NCI-H524 treated with DMSO at 0.1 percent for 48 hours (cell line): ENCODE measurements around the gene MST1.

Experiments
- DNase-seq: peaks from one replicate; lab custom pipeline; 2025; lab: John Stamatoyannopoulos, UW

MST1 gene

DNA sequence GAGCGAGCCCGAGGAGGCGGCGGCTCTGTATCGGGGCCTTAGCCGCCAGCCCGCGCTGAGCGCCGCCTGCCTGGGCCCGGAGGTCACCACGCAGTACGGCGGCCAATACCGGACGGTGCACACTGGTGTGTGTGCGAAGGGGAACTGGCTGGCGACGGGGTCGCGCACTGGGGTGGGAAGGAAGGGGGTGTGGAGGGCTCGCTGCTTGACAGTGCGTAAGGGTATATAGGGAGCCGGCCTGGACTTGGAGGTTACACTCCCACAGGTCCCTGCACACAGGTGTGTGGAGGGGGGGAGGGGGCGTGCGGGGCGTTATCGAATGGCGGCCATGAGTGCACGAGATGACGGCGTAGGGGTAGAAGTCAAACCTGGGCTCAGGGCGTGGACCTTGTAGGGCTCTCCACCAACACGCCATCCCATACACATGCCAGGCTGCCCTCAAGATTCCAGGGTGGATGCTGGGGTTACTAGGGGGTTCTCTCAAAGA is 14.7 kb downstream of the MST1 start:
- DNase-seq: no peak

DNA sequence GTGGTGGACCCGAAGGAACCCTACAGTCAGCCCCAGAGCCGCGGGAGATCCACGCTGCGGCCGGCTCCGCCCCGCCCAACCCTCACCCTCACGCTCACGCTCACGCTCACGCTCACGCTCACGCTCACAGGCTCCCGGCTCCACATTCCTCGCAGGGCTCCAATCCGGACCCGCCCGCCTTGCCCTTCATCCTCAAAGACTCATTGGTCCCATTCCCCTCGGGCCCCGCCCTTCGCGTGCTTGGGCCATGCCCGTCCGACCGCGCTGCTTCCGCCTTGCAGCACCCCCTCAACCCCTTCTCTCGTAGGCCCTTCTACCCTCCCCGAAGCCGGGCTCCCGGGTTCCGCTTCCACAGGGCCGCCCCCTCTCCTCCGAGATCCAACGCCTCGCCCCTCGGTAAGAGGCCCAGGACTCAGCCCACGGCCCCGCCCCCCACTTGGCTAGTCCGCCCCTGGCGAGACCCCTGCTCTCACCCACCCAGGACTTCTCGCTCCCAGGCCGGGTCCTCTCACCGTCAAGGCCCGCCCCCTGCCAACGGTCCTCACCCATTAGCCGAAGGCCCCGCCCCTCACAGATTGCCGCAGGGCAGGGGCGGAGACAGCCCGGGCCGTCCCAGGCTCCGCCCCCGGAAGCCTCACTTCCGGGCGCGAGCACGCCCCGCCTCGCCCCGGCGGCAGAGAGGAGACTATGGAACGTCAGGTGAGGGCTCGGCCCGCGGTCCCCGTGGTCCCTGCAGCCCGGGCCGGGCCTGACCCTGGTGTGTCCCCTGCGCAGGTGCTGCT is 15.4 kb downstream of the MST1 start, which contains the start of gene APEH:
APEH (plus strand) TSS at position 637 of the 782 bp plus-strand sequence; CDS start at position 688, 51 bp downstream.
- DNase-seq: no peak

DNA sequence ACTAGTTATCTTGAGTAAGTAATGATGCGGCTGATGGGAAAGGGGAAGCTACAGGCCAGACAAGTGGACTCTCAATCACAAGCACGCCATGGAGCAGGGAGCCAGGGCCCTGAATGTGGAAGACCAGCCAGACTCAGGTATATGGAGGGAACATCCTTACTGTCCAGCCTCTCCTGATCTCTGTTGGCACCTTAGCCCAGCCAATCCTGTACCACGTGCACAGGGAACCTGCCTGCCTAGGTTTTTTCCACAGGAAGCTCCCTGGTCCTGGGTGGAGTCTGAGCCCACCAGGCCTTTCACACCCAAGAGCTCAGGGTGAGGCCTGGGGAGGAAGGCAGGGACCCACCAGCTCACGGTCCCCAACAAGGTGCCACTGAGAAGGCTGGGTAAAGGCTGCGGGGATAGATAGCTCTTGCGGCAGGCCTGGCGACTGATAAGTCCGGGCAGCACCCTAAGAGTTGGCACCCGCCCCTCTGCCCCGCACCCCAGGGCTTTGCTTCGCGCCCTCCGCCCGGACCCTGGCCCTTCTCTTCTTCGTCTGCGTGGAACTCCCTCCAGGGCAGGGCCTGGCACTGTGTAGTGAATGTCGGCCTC is 16.1 kb downstream of the MST1 start:
- DNase-seq: no peak

DNA sequence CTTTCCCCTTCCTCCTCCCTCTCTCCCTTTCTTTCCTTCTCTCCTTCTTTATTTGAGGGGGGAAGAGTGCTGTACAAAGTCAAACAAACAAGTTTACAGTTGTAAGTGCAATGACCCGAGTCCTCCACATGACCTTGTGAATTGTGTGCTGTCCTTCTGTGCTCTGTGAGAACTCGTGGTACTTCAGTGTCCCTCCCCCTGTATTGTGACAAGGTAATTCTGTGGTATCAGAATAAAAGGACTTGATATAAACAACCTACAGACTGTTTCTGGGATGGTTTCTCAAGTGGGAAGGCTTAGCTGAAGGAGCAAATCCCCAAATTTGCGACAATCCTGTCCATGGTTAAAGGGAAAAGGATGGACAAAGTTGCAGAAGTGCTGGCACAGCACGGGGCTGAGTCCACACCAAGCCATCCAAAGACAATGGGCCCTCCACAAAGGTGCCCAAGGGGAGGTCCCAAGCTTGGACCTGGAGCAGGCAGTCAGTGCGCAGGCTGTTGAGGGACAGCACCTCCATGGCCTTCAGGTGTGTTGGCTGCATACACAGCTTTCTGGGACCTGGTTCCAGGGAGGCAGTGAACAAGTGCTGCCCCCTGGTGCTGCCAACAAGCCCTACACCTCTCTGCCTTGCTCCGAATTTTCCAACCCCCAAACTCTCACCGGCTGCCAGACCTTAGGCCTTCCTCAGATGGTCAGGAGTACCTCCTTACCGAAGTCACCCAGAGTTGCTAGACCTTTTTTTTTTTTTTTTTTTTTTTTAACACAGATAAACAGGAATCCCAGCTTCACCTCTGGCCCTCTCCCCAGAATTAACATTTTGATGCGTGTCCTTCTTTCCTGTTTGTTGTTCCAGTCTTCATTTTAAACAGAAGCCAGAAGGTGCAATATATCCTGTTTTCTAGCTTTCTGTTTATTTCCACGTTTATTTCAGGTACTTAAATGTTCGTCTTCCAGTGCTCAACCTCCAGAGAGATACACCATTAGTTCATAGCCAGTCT is 17.7 kb downstream of the MST1 start:
- DNase-seq: no peak

DNA sequence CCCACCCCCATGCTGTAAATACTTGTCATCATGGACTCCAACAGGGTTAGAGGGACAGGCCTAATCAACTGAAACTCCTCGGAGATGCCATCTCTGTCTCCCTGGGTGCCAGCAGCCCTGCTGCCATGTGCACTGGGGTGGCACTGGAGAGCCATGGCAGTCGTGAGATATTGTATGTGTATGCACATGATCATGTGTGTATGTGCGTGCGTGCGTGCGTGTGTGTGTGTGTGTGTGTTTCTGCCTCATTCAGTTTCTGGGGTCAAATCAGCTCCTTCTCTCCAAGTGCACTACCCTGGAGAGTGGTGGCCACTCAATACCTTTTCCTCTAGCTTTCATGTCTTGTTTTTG is 18.4 kb downstream of the MST1 start:
- no peak for DNase-seq

DNA sequence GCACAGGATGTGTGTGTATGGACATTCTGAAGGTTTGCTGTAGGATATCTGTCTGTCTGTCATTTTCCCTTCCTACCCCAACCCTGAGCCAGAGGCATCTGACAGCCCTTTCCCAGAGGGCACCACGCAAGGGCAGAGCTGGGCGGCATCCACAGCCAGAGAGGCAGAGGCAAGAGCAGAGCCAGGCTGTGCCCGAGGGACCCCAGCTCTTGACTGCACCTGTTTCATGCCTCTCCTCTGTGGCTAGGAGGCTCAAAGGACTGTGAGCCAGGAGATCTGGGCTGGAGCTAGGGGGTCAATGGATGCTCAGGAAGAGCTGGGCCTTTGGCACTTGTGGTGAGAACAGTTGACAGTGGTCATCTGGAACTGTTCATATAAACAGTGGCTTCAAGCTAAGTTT is 19.9 kb downstream of the MST1 start:
- DNase-seq: no peak

DNA sequence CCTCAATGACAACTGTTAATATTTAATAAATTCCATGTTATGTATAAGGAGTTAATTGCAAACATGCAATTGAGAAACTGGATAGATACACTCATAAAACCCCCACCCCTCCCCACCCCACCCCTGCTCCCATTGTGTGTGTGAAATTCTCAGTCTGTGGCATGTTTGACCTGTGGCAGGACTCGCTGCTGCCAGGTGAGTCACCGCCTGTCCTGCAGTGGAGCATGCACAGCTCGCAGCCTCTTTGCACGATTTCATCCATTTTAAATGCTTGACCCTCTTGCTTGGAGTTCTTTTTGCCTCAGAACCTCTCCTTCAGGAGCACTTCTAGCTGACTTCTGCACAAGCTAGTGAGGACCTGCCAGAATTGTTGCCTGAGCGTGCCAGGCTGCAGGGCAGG is 20.4 kb downstream of the MST1 start:
- no peak for DNase-seq

DNA sequence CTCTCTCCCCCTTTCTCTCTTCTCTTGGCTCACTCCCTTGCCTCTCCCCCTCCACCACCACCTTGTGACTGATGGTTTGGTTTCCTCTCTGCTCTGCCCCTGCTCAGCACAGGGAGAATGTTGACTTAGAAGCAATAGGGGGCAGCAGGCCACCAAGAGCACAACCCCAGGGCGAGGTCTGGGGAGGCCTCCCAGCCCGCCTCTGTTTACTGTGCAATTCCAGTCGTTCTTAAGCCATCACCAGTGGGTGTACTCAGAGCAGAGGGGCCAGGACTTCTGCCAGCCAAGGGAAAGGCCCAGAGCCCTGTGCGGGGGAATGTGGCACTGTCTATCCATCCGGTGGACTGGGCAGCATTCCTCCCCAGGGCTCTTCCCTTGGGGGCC is 20.9 kb downstream of the MST1 start:
- DNase-seq: no peak

DNA sequence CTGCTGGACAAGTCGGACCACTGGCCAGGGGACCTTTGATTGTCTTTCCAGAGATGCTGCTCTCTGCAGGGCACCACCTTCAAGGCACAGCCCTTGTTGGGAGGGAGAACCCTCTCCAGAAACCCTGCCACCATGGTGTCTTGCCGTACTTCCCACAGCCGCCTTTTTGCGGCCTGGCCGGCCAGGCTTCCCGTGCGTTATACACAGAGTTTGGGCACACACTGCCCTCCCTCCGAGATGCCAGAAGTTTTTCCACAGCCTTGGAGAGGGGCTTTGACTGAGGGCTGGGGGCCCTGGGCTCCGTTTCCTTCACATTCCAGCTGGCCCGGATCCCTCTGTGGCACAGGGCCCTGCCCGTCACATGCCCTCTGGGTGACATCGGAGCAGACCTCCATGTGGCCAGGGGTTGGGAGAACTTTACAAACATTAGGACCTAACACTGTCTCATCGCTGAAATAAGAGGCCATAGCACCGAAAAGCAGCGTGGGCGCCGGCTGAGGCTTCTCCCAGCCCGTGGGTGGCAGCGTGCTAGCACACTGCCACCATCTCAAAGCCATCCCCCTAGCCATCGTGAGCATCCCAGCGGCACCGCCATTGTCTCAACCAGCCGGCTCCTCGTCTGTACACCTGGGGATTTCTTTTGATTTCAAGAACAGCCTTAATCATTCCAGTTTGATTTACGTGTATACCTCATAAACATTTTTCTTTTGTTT is 21.4 kb downstream of the MST1 start:
- no peak for DNase-seq

DNA sequence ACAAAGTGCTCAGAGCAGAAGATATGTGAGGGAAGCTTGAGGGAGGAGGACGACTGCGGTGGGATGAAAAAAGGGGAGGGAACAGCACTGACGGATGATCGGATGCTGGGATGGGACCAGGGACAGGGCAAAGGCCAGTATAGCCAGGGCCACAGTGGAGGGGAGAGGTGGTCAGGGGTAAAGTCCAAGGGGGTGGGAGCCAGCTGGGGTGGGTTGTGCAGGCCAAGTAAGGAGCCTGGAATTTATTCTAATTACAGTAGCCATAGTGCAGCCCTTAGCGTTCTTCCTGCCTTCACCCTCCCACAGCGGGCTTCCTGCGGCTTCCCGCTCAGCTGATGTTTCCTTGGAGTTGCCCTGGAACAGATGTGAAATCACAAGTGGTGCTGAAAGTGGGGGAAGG is 22.7 kb downstream of the MST1 start:
- no peak for DNase-seq

DNA sequence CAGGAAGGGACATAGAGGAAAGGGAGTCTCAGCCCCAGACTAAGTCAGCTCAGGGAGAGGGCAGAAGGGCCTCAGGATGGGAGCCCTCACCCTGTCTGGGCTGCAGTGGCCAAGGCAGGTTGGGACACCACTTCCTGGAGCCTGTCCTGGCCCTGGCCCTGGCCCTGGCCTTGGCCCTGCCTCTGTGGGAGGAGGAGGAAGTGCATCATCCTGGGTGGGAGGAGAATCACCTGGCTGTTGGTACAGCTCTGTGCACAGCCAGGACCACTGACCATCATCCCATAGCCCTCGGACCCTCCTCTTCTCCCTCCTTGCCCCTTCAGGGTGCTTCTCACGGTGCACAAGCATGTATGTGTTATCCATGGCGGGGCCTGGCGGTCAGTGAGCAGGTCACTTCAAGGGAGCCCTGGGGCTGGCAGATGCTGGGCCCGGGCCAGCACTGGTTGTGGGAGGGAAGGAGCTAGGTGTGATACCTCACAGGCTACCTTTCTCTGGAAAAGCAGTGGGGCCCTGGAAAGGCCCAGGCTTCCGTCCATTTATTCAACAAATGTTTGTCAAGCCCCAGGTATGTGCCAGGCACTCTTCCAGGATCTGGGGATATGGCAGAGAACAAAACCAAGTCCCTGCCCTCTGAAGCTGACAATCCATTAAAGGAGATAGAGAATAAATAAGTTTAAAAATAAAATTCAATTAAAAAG is 23.3 kb downstream of the MST1 start:
- DNase-seq: no peak

DNA sequence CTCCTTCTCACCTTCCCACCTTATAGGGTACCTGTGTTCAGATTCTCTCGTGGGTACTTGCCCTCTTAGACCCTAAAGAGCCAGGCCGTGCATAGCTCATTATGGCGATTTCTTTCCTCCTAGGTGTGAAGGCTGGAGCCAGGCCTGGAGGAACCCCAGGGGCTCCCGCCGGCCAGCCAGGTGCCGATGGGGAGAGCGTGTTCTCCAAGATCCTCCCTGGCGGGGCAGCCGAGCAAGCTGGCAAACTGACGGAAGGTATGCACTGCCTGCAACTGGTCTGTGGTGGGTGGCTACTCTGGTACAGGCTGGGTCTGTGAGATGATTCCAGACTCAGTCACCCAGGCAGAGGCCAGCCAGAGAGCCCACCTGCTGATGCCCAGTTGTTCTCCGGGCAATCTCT is 25.0 kb downstream of the MST1 start:
- no peak for DNase-seq

DNA sequence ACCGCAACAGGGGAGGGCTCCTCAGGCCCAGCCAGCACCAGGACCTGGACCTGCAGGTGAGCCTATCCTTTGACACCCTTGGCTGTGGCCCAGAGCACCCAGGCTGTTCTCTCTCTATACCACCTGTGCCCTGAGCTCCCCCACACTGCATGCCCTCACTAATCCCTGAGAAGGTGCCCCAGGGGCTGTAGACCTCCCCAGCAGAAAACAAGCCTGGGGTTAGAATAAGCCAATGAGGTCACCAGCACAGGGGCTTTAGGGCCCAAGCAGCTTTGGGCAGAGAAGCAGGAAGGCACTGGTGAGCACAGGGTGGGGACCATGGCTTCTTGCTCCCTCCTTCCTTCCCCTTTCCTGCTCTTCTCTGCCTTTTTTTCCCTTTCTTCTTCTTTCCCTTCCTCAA is 25.4 kb downstream of the MST1 start:
- no peak for DNase-seq

DNA sequence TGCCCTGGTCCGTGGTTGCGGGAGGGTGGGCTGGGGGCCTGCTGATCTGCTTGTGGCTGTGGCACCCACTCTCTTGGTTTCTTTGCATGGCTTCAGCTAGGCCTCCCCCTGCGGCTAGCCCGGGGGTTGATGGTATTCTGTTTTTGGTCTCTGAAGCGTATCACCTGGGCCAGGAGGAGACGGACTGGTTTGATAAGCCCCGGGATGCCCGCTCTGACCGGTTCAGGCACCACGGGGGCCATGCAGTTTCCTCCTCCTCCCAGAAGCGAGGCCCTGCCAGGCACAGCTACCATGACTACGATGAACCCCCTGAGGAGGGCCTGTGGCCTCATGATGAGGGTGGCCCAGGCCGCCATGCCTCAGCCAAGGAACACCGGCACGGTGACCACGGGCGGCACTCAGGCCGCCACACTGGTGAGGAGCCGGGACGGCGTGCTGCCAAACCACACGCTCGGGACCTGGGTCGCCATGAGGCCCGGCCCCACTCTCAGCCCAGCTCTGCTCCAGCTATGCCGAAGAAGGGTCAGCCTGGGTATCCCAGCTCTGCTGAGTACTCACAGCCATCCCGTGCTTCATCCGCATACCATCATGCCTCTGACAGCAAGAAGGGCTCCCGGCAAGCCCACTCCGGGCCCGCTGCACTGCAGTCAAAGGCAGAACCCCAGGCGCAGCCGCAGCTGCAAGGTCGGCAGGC is 26.4 kb downstream of the MST1 start:
- DNase-seq: no peak

DNA sequence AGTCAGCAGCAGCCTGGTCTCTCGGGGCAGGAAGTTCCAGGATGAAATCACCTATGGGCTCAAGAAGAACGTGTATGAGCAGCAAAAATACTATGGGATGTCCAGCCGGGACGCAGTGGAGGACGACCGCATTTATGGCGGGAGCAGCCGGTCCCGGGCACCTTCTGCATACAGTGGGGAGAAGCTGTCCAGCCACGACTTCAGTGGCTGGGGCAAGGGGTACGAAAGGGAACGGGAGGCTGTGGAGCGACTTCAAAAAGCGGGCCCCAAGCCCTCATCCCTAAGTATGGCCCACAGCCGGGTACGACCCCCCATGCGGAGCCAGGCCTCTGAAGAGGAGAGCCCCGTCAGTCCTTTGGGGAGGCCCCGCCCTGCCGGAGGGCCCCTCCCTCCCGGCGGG is 27.3 kb downstream of the MST1 start:
- DNase-seq: no peak

DNA sequence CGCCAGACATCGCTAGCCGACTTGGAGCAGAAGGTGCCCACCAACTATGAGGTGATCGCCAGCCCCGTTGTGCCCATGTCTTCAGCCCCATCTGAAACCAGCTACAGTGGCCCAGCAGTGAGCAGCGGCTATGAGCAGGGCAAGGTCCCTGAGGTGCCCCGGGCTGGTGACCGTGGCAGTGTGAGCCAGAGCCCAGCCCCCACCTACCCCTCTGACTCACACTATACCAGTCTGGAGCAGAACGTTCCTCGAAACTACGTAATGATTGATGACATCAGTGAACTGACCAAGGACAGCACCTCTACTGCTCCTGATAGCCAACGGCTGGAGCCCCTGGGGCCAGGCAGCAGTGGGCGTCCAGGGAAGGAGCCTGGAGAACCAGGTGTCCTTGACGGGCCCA is 28.0 kb downstream of the MST1 start:
- no peak for DNase-seq

DNA sequence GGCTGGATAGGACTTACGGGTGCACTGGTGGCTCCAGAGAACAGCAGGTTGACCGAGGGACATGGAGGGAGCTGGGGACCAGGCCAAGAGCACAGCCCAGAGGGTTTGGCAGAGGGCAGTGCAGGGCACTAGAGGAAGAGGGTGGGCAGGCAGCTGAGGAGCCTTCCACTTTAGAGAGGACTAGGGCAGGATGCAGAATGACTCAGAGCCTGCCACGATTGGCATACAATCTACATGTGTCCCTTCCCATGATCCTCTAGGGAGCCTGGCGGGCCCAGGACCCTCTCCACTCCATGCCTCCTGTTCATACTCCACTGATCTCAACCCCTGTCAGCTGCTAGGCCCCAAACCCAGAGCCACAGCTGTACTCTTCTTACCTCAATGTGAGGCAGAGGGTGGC is 29.5 kb downstream of the MST1 start:
- DNase-seq: no peak

DNA sequence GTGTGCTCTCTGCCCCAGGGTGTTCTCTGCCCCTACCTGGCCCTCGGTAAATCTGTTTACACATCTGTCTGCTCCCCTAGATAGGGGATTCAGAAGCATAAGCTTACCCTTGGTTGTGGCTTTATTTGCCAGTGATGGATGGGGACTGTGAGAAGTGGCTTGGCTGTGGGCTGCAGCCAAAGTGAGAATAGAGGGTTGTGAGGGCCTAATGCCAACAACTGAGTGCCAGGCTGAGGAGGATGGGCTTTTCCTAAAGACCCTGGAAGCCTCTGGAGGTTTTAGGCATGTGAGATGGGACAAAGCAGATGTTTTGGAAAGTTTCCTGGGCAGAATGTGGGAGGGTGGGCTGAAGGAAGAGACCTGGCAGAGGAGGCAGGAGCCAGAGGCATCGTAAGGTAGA is 30.6 kb downstream of the MST1 start:
- no peak for DNase-seq

DNA sequence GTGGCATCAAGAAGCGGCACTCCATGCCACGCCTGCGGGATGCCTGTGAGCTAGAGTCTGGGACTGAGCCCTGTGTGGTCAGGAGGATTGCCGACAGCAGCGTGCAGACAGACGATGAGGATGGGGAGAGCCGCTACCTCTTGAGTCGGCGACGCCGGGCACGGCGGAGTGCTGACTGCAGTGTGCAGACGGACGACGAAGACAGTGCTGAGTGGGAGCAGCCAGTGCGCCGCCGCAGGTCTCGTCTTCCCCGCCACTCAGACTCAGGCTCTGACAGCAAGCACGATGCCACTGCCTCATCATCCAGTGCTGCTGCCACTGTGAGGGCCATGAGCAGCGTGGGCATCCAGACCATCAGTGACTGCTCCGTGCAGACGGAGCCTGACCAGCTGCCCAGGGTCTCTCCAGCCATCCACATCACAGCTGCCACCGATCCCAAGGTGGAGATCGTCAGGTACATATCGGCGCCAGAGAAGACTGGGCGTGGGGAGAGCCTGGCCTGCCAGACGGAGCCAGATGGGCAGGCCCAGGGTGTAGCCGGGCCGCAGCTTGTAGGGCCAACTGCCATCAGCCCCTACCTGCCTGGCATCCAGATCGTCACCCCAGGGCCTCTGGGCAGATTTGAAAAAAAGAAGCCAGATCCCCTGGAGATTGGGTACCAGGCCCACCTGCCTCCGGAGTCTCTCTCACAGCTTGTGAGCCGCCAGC is 31.9 kb downstream of the MST1 start:
- DNase-seq: no peak

DNA sequence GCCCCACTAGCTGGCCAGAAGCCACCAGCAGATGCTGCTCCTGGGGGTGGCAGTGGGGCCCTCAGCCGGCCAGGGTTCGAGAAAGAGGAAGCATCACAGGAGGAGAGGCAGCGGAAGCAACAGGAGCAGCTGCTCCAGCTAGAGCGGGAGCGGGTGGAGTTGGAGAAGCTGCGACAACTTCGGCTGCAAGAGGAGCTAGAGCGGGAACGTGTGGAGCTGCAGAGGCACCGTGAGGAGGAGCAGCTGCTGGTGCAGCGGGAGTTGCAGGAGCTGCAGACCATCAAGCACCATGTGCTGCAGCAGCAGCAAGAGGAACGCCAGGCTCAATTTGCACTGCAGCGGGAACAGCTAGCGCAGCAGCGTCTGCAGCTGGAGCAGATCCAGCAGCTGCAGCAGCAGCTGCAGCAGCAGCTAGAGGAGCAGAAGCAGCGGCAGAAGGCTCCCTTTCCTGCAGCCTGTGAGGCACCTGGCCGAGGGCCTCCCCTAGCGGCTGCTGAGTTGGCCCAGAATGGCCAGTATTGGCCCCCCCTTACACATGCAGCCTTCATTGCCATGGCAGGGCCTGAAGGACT is 32.6 kb downstream of the MST1 start:
- no peak for DNase-seq
